HepG2 (cell line): ENCODE results near the gene CLIP2.

ENCODE experiments used
- ATRX ChIP-seq: sonication (generic); formaldehyde crosslinking; IDR thresholded peaks from 2 replicates; pipeline ENCODE4 v1.4.0; 2020; ENCODE audit warnings: missing genetic modification reagents, borderline replicate concordance
- BCL3 ChIP-seq: sonication (generic); formaldehyde crosslinking; IDR thresholded peaks from 2 replicates; pipeline ENCODE4 v1.5.1; 2020; ENCODE audit warnings: mild to moderate bottlenecking, missing genetic modification reagents, moderate library complexity
- EZH2 ChIP-seq: conservative IDR thresholded peaks from 2 replicates; pipeline ENCODE4 v1.6.1; 2012; ENCODE audit warnings: mild to moderate bottlenecking, low read depth, low read length, moderate library complexity
- POLR2A ChIP-seq, 2 experiments: IDR thresholded peaks; 2 replicates each; pipeline ENCODE4 v1.6.1; 2011; ENCODE audit warnings: low read depth in 2 of 2, low read length in 2 of 2, mild to moderate bottlenecking in 1 of 2, moderate library complexity in 1 of 2; ENCODE audit not compliant: insufficient read depth in 1 of 2
- POLR2AphosphoS5 ChIP-seq: IDR thresholded peaks from 2 replicates; pipeline ENCODE4 v1.6.1; 2012; ENCODE audit warnings: low read depth, low read length
- ZBTB2 ChIP-seq: sonication (generic); formaldehyde crosslinking; IDR thresholded peaks from 2 replicates; pipeline ENCODE4 v1.8.0; 2022; ENCODE audit warnings: low read depth, missing genetic modification reagents

GRCh38 chr7:74253835-74254128 is 35.4 kb upstream of the CLIP2 start:
- no peak for TF ChIP-seq EZH2
- no peak for TF ChIP-seq ATRX (CRISPR knock-in tag)
- TF ChIP-seq BCL3 (CRISPR knock-in tag): no peak
- no peak for TF ChIP-seq ZBTB2 (CRISPR knock-in tag)
- no peak for TF ChIP-seq POLR2AphosphoS5
- TF ChIP-seq POLR2A (IDR thresholded peaks at IDR 0.05; ENCODE audit: insufficient read depth in 1 of 2, low read depth in 2 of 2, low read length in 2 of 2): no peak
